ENCODE measurements around the gene CCDC54. TPM values are rescaled to one million over a fixed set of nuclear protein-coding genes. Genes with fewer than 3 reads are reported as not detected.

Gene CCDC54
- polyA plus RNA-seq, 3 donors, result 0.11 to 0.25 (median 0.14) TPM

GRCh38 chr3:107392549-107393165 is 15.4 kb downstream of the CCDC54 start:
- no peak for DNase-seq (ENCODE audit: low read depth in 3 of 3, low spot score in 2 of 3)

DNA sequence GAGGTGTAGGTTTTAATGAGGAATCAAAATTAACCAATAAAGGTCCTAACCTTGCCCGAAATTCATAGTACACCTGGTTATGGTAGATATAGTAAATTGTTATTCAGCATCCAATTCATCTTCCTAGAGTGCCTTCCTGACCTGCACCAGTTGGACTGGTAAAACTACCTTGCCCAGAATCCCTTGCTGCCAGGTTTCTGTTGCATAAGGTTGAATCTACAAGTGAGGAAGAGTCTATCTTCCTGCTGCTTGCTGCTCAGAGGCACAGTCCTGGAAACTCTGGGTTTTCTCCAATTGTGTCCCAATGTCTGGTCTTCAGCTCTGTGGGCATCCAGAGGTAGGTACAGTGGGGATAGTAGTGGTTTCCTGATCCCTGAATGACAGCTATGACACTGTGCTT is 17.3 kb downstream of the CCDC54 start:
- no peak for DNase-seq (ENCODE audit: low read depth in 3 of 3, low spot score in 2 of 3)

- no peak for DNase-seq (ENCODE audit: low read depth in 3 of 3, low spot score in 2 of 3)
Measured at GRCh38 chr3:107395066-107395465, 17.8 kb downstream of the CCDC54 start.

DNA sequence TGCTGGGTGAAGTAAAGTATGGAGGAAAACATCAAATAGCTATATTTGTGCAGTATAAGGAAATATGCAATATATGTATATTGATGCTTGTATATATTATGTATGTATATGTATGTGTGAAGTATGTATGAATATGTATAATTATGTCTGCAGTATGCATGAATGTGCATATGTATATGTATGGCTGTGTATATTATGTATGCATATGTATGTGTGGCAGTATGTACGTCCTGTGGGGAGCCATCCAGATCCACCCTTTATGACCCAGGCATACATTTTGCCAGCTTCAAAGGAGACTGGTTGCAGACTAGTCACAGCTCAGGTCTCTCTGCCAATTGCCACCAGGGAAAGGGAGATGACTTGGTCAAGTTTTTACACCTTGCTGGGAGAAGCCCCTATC is 24.1 kb downstream of the CCDC54 start:
- DNase-seq (ENCODE audit: low read depth in 3 of 3, low spot score in 2 of 3), result no peak

DNA sequence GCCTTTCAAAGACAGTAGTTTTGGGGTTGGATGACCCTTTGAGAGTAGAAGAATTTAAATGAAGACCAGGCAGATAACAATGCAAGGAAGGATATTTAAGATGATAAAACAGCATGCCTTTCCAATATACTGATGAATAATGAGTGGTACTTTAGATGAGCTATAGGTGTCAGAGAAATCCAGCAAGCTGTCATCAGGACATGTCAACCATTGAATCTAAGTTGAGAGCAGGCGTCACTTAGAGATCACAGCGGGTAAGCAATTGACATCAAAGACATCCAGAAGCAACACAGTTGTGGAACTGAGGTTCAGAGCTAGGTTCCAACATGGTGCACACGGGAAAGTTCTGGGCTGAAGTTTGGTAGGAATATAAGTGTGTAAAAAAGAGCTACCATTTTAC is 25.0 kb downstream of the CCDC54 start:
- no peak for DNase-seq (ENCODE audit: low read depth in 3 of 3, low spot score in 2 of 3)

GRCh38 chr3:107404727-107405469 is 27.7 kb downstream of the CCDC54 start:
- DNase-seq (ENCODE audit: low read depth in 3 of 3, low spot score in 2 of 3), result no peak

DNA sequence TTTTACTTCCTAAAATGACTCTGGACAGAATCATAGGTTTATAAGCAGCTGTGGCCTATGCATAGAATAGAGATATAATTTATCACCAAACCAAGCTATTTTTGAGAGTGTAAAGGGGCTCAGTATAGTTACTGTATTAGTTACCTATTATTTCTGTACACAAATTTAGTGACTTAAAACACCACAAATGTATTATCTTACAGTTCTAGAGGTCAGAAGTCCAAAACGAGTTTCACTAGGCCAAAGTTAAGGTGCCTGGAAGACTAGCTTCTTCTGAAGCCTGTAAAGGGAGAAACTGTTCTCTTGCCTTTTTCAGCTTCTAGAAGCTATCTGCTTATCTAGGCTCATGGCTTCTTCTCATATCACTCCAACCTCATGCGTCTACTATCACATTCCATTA is 30.1 kb downstream of the CCDC54 start:
- no peak for DNase-seq (ENCODE audit: low read depth in 3 of 3, low spot score in 2 of 3)

DNA sequence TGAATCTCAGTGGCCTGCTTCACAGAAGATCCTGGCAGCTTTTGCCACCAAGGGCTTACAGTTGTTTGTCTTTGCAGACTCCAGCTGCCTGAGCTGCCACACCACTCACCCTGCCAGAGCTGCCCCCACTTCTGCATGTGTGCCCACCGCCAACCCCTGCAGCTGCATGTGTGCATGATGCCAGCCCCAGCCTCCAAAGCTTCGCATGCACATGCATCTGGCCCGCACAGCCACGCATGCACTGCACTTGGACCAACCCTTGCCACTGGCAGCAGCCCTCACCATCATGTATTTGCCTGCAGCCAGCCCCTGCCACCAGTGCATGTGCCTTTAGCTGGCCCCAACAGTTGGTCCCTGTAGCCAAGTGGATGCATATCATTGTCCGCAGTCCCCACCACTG is 31.3 kb downstream of the CCDC54 start:
- DNase-seq (ENCODE audit: low read depth in 3 of 3, low spot score in 2 of 3), result no peak

- no peak for DNase-seq (ENCODE audit: low read depth in 3 of 3, low spot score in 2 of 3)
Measured at GRCh38 chr3:107409365-107409764, 32.1 kb downstream of the CCDC54 start.

GRCh38 chr3:107410606-107411005 is 33.4 kb downstream of the CCDC54 start:
- DNase-seq (ENCODE audit: low read depth in 3 of 3, low spot score in 2 of 3), result no peak

- DNase-seq (ENCODE audit: low read depth in 3 of 3, low spot score in 2 of 3), result no peak
Measured at GRCh38 chr3:107411056-107411455, 33.8 kb downstream of the CCDC54 start.

- DNase-seq (ENCODE audit: low read depth in 3 of 3, low spot score in 2 of 3), result no peak
Measured at GRCh38 chr3:107411779-107412178, 34.5 kb downstream of the CCDC54 start.

- DNase-seq (ENCODE audit: low read depth in 3 of 3, low spot score in 2 of 3), result no peak
Measured at GRCh38 chr3:107412376-107412775, 35.1 kb downstream of the CCDC54 start.

GRCh38 chr3:107413264-107413663 is 36.0 kb downstream of the CCDC54 start:
- DNase-seq (ENCODE audit: low read depth in 3 of 3, low spot score in 2 of 3), result no peak

- no peak for DNase-seq (ENCODE audit: low read depth in 3 of 3, low spot score in 2 of 3)
Measured at GRCh38 chr3:107414325-107414964, 37.2 kb downstream of the CCDC54 start.

GRCh38 chr3:107416138-107416537 is 38.9 kb downstream of the CCDC54 start:
- DNase-seq (ENCODE audit: low read depth in 3 of 3, low spot score in 2 of 3), result no peak

DNA sequence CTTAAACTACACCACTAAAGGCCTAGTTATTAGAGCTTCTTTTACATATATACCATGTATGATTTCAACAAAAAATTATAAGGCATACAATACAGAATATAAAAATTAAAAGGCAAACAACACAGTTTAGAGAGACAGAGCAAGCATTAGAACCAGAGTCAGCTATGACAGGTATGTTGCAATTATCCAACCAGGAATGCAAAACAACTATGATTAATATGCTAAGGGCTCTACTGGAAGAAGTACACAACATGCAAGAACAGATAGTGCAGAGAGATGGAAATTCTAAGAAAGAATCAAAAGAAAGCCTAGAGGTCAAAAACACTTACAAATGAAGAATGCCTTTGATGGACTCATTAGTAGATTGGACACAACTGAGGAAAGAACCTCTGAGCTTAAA is 39.6 kb downstream of the CCDC54 start:
- no peak for DNase-seq (ENCODE audit: low read depth in 3 of 3, low spot score in 2 of 3)

GRCh38 chr3:107421170-107421792 is 44.0 kb downstream of the CCDC54 start:
- DNase-seq (ENCODE audit: low read depth in 3 of 3, low spot score in 2 of 3), result peak in 1 of 3 donors; percentile 59

DNA sequence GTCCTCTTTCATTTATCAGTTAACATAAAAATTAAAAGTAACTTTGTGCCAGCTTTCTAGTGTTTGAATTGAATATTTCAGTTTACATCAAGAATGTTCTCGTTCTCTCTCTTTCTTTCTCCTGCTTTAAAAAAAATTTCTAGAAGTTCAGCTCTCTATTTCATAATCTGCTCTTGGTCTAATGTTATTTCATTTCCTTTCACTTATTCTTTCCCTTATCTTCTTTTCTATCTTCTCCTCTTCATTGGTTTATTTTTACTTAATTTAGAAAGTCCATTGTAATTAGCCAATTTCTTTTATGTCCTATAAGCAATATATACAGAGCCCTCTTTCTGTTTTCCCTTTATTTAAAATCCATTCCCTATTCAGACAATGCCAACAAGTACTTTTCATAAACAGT is 44.6 kb downstream of the CCDC54 start:
- no peak for DNase-seq (ENCODE audit: low read depth in 3 of 3, low spot score in 2 of 3)

GRCh38 chr3:107425033-107425432 is 47.8 kb downstream of the CCDC54 start:
- no peak for DNase-seq (ENCODE audit: low read depth in 3 of 3, low spot score in 2 of 3)

DNA sequence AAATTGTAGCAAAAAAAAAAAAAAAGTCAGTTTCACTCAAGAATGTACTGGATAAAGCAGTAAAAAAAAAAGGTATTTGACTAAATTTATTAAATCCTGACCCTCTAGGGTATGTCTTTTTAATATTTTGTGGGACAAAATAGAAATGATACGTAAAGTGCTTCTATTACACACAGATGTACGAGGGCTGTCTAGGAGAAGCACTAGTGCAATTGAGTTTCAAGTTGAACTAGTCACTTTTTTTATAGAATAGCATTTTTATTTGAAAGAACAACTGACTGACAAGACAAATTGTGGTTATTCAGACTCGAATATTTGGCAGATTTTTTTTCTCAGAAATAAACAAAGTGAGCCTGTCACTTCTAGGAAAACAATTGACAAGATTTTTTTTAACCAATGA is 49.0 kb downstream of the CCDC54 start:
- no peak for DNase-seq (ENCODE audit: low read depth in 3 of 3, low spot score in 2 of 3)
